WI38 (cell line): ENCODE data around the gene ASMTL.
"Not testable (repeated sequence)": the region's sequence is repeated elsewhere in the genome, so short reads cannot be mapped to it uniquely, and the experiment has no call there.

Source experiments
- H3K4me3 ChIP-seq: 2 replicates; pipeline ENCODE4 v1.5.1; 2011; ENCODE audit warnings: low read depth, mild to moderate bottlenecking, control low read depth, low read length
- CTCF ChIP-seq: IDR thresholded peaks from 2 replicates; pipeline ENCODE4 v1.5.1; 2012; ENCODE audit warnings: low read depth, mild to moderate bottlenecking, control low read depth, low read length

ASMTL gene

GRCh38 chrX:1385253-1386223 lies 67.2 kb downstream of the ASMTL start:
- H3K4me3 ChIP-seq = no peak overlapping the region
- no peak for TF ChIP-seq CTCF

GRCh38 chrX:1384658-1385252 lies 68.0 kb downstream of the ASMTL start:
- no peak overlapping the region for H3K4me3 ChIP-seq
- no peak for TF ChIP-seq CTCF

- TF ChIP-seq CTCF = no peak
- H3K4me3 ChIP-seq = no peak overlapping the region
Measured at GRCh38 chrX:1380672-1381233, 72.0 kb downstream of the ASMTL start.

GRCh38 chrX:1378306-1378759 lies 74.4 kb downstream of the ASMTL start:
- no peak for TF ChIP-seq CTCF

GRCh38 chrX:1368385-1368698 lies 84.4 kb downstream of the ASMTL start:
- no peak overlapping the region for H3K4me3 ChIP-seq
- no peak for TF ChIP-seq CTCF

More at GRCh38 chrX:1378306-1378759, 74.4 kb downstream of the ASMTL start:
- H3K4me3 ChIP-seq = no peak overlapping the region

GRCh38 chrX:1366363-1366762 lies 86.3 kb downstream of the ASMTL start:
- not testable (repeated sequence) for H3K4me3 ChIP-seq

- TF ChIP-seq CTCF = no peak
- no peak overlapping the region for H3K4me3 ChIP-seq
Measured at GRCh38 chrX:1361910-1362309, 90.8 kb downstream of the ASMTL start.
